ENCODE measurements around the gene CAPG. TPM values are rescaled to one million over a fixed set of nuclear protein-coding genes. Genes with fewer than 3 reads are reported as not detected.
"Not testable (repeated sequence)": the region's sequence is repeated elsewhere in the genome, so short reads cannot be mapped to it uniquely, and the experiment has no call there.

CAPG gene
- total RNA-seq, 1 donor from 2014 or later, result 22.4 TPM

GRCh38 chr2:85368921-85369320, 41.2 kb downstream of the CAPG start:
- no peak overlapping the region for H3K4me3 ChIP-seq (ENCODE audit: low read length in 3 of 3)
- H3K9ac ChIP-seq (ENCODE audit: low read depth in 1 of 3, low read length in 3 of 3), result no peak overlapping the region
- no peaks in the 10 kb centered on the region for H3K4me1 ChIP-seq (ENCODE audit: control insufficient read depth in 3 of 3, insufficient read depth in 3 of 3, low read length in 3 of 3)
- peaks cover 24 to 37% (median 26%) of the 10 kb centered on the region in 3 donors for H3K36me3 ChIP-seq (ENCODE audit: control insufficient read depth in 3 of 3, insufficient read depth in 3 of 3, low read length in 3 of 3)
- no peaks in the 10 kb centered on the region for H3K27me3 ChIP-seq (ENCODE audit: control insufficient read depth in 3 of 3, insufficient read depth in 3 of 3, low read length in 3 of 3)
- no peak overlapping the region for H3K27ac ChIP-seq (ENCODE audit: low read depth, low read length)
- H3K9me3 ChIP-seq (ENCODE audit: control insufficient read depth in 3 of 3, low read length in 3 of 3), result no peaks in the 10 kb centered on the region

GRCh38 chr2:85367180-85367579, 43.0 kb downstream of the CAPG start:
- Histone ChIP-seq H3K27ac (ENCODE audit: low read depth, low read length) (no peak overlapping the region), H3K4me1 (ENCODE audit: control insufficient read depth in 3 of 3, insufficient read depth in 3 of 3, low read length in 3 of 3) (no peaks in the 10 kb centered on the region), H3K4me3 (ENCODE audit: low read length in 3 of 3) (no peak overlapping the region), H3K9ac (ENCODE audit: low read depth in 1 of 3, low read length in 3 of 3) (no peak overlapping the region), H3K9me3 (ENCODE audit: control insufficient read depth in 3 of 3, low read length in 3 of 3) (no peaks in the 10 kb centered on the region), H3K27me3 (ENCODE audit: control insufficient read depth in 3 of 3, insufficient read depth in 3 of 3, low read length in 3 of 3) (no peaks in the 10 kb centered on the region), H3K36me3 (ENCODE audit: control insufficient read depth in 3 of 3, insufficient read depth in 3 of 3, low read length in 3 of 3) (peaks cover 31 to 50% (median 36%) of the 10 kb centered on the region in 3 donors)

- H3K27ac ChIP-seq (ENCODE audit: low read depth, low read length), result not testable (repeated sequence)
Observed at GRCh38 chr2:85362653-85363387, 47.3 kb downstream of the CAPG start.

GRCh38 chr2:85357736-85358135, 52.4 kb downstream of the CAPG start:
- Histone ChIP-seq H3K4me3 (ENCODE audit: low read length in 3 of 3) (no peak overlapping the region), H3K4me1 (ENCODE audit: control insufficient read depth in 3 of 3, insufficient read depth in 3 of 3, low read length in 3 of 3) (peaks cover 27 to 38% (median 36%) of the 10 kb centered on the region in 3 donors), H3K27me3 (ENCODE audit: control insufficient read depth in 3 of 3, insufficient read depth in 3 of 3, low read length in 3 of 3) (no peaks in the 10 kb centered on the region), H3K36me3 (ENCODE audit: control insufficient read depth in 3 of 3, insufficient read depth in 3 of 3, low read length in 3 of 3) (peaks cover 30 to 33% (median 30%) of the 10 kb centered on the region in 3 donors), H3K27ac (ENCODE audit: low read depth, low read length) (no peak overlapping the region), H3K9me3 (ENCODE audit: control insufficient read depth in 3 of 3, low read length in 3 of 3) (no peaks in the 10 kb centered on the region), H3K9ac (ENCODE audit: low read depth in 1 of 3, low read length in 3 of 3) (peak overlapping the region in 1 of 3 donors; percentile 25)

More at GRCh38 chr2:85362653-85363387, 47.3 kb downstream of the CAPG start:
- H3K27me3 ChIP-seq (ENCODE audit: control insufficient read depth in 3 of 3, insufficient read depth in 3 of 3, low read length in 3 of 3); H3K4me1 ChIP-seq (ENCODE audit: control insufficient read depth in 3 of 3, insufficient read depth in 3 of 3, low read length in 3 of 3); H3K9me3 ChIP-seq (ENCODE audit: control insufficient read depth in 3 of 3, low read length in 3 of 3); H3K9ac ChIP-seq (ENCODE audit: low read depth in 1 of 3, low read length in 3 of 3); H3K4me3 ChIP-seq (ENCODE audit: low read length in 3 of 3): not testable (repeated sequence)
- H3K36me3 ChIP-seq (ENCODE audit: control insufficient read depth in 3 of 3, insufficient read depth in 3 of 3, low read length in 3 of 3), result peaks cover 27 to 36% (median 36%) of the 10 kb centered on the region in 3 donors

GRCh38 chr2:85356186-85356585, 54.0 kb downstream of the CAPG start:
- Histone ChIP-seq H3K4me3 (ENCODE audit: low read length in 3 of 3) (no peak overlapping the region), H3K27ac (ENCODE audit: low read depth, low read length) (no peak overlapping the region), H3K27me3 (ENCODE audit: control insufficient read depth in 3 of 3, insufficient read depth in 3 of 3, low read length in 3 of 3) (no peaks in the 10 kb centered on the region), H3K9me3 (ENCODE audit: control insufficient read depth in 3 of 3, low read length in 3 of 3) (no peaks in the 10 kb centered on the region), H3K9ac (ENCODE audit: low read depth in 1 of 3, low read length in 3 of 3) (peak overlapping the region in 1 of 3 donors; percentile 28), H3K4me1 (ENCODE audit: control insufficient read depth in 3 of 3, insufficient read depth in 3 of 3, low read length in 3 of 3) (peaks cover 29 to 42% (median 40%) of the 10 kb centered on the region in 3 donors), H3K36me3 (ENCODE audit: control insufficient read depth in 3 of 3, insufficient read depth in 3 of 3, low read length in 3 of 3) (peaks cover 23 to 33% (median 33%) of the 10 kb centered on the region in 3 donors)

GRCh38 chr2:85355521-85355920, 54.6 kb downstream of the CAPG start:
- Histone ChIP-seq H3K36me3 (ENCODE audit: control insufficient read depth in 3 of 3, insufficient read depth in 3 of 3, low read length in 3 of 3) (peaks cover 27 to 39% (median 38%) of the 10 kb centered on the region in 3 donors), H3K4me3 (ENCODE audit: low read length in 3 of 3) (peak overlapping the region; percentile 92 to 100 (median 100)), H3K4me1 (ENCODE audit: control insufficient read depth in 3 of 3, insufficient read depth in 3 of 3, low read length in 3 of 3) (peaks cover 29 to 42% (median 40%) of the 10 kb centered on the region in 3 donors), H3K27ac (ENCODE audit: low read depth, low read length) (no peak overlapping the region), H3K9me3 (ENCODE audit: control insufficient read depth in 3 of 3, low read length in 3 of 3) (no peaks in the 10 kb centered on the region), H3K27me3 (ENCODE audit: control insufficient read depth in 3 of 3, insufficient read depth in 3 of 3, low read length in 3 of 3) (no peaks in the 10 kb centered on the region), H3K9ac (ENCODE audit: low read depth in 1 of 3, low read length in 3 of 3) (peak overlapping the region; percentile 97 to 100 (median 98))

GRCh38 chr2:85355073-85355410, 55.1 kb downstream of the CAPG start:
- Histone ChIP-seq H3K36me3 (ENCODE audit: control insufficient read depth in 3 of 3, insufficient read depth in 3 of 3, low read length in 3 of 3) (peaks cover 32 to 43% (median 41%) of the 10 kb centered on the region in 3 donors), H3K27me3 (ENCODE audit: control insufficient read depth in 3 of 3, insufficient read depth in 3 of 3, low read length in 3 of 3) (no peaks in the 10 kb centered on the region), H3K9ac (ENCODE audit: low read depth in 1 of 3, low read length in 3 of 3) (peak overlapping the region; percentile 97 to 100 (median 98)), H3K27ac (ENCODE audit: low read depth, low read length) (peak overlapping the region; percentile 83), H3K4me3 (ENCODE audit: low read length in 3 of 3) (peak overlapping the region; percentile 92 to 100 (median 100)), H3K4me1 (ENCODE audit: control insufficient read depth in 3 of 3, insufficient read depth in 3 of 3, low read length in 3 of 3) (peaks cover 29 to 42% (median 40%) of the 10 kb centered on the region in 3 donors), H3K9me3 (ENCODE audit: control insufficient read depth in 3 of 3, low read length in 3 of 3) (no peaks in the 10 kb centered on the region)

GRCh38 chr2:85354286-85355072, 55.7 kb downstream of the CAPG start, which contains the start of the genes ELMOD3 and RETSAT:
ELMOD3 (plus strand) TSS chr2:85354769; CDS start chr2:85357199, 2,430 bp downstream.
RETSAT (minus strand) TSS chr2:85354528; CDS start chr2:85354507, 21 bp downstream.
- H3K4me3 ChIP-seq (ENCODE audit: low read length in 3 of 3), result peak within 1 kb of the TSS; percentile 92 to 100 (median 100)
- peaks cover 29 to 42% (median 40%) of the 10 kb centered on the region in 3 donors for H3K4me1 ChIP-seq (ENCODE audit: control insufficient read depth in 3 of 3, insufficient read depth in 3 of 3, low read length in 3 of 3)
- no peaks in the 10 kb centered on the region for H3K9me3 ChIP-seq (ENCODE audit: control insufficient read depth in 3 of 3, low read length in 3 of 3)
- peaks cover 37 to 45% (median 43%) of the 10 kb centered on the region in 3 donors for H3K36me3 ChIP-seq (ENCODE audit: control insufficient read depth in 3 of 3, insufficient read depth in 3 of 3, low read length in 3 of 3)
- H3K27ac ChIP-seq (ENCODE audit: low read depth, low read length), result peak within 1 kb of the TSS; percentile 83
- H3K9ac ChIP-seq (ENCODE audit: low read depth in 1 of 3, low read length in 3 of 3), result peak within 1 kb of the TSS; percentile 97 to 100 (median 98)
- H3K27me3 ChIP-seq (ENCODE audit: control insufficient read depth in 3 of 3, insufficient read depth in 3 of 3, low read length in 3 of 3), result no peaks in the 10 kb centered on the region

- H3K9ac ChIP-seq (ENCODE audit: low read depth in 1 of 3, low read length in 3 of 3), result peak overlapping the region; percentile 97 to 100 (median 98)
- peak overlapping the region; percentile 92 to 100 (median 100) for H3K4me3 ChIP-seq (ENCODE audit: low read length in 3 of 3)
- no peaks in the 10 kb centered on the region for H3K27me3 ChIP-seq (ENCODE audit: control insufficient read depth in 3 of 3, insufficient read depth in 3 of 3, low read length in 3 of 3)
- no peaks in the 10 kb centered on the region for H3K9me3 ChIP-seq (ENCODE audit: control insufficient read depth in 3 of 3, low read length in 3 of 3)
- H3K4me1 ChIP-seq (ENCODE audit: control insufficient read depth in 3 of 3, insufficient read depth in 3 of 3, low read length in 3 of 3), result peaks cover 29 to 42% (median 40%) of the 10 kb centered on the region in 3 donors
- peak overlapping the region; percentile 83 for H3K27ac ChIP-seq (ENCODE audit: low read depth, low read length)
- peaks cover 36 to 49% (median 49%) of the 10 kb centered on the region in 3 donors for H3K36me3 ChIP-seq (ENCODE audit: control insufficient read depth in 3 of 3, insufficient read depth in 3 of 3, low read length in 3 of 3)
Observed at GRCh38 chr2:85353876-85354285, 56.3 kb downstream of the CAPG start.

Measured in skeletal muscle tissue (tissue), 4 donors.